Tibial nerve (tissue), 4 donors: ENCODE results near the gene CDKN2C.

ENCODE experiments used
- CTCF ChIP-seq, 5 experiments: fragments of 200-600 bp in 3 of 5; fragments of 450-650 bp in 2 of 5; sonication (generic) in 3 of 5; IDR thresholded peaks; one replicate each; pipeline ENCODE4 v1.5.1; 2016 to 2019; ENCODE audit warnings: antibody characterized with exemption in 5 of 5, mild to moderate bottlenecking in 3 of 5, moderate library complexity in 2 of 5
- EP300 ChIP-seq, 2 donors: sonication (generic); formaldehyde crosslinking; IDR thresholded peaks; one replicate each; pipeline ENCODE4 v1.6.1; 2017; ENCODE audit warnings: antibody characterized with exemption in 2 of 2, mild to moderate bottlenecking in 1 of 2

- TF ChIP-seq CTCF (IDR thresholded peaks at IDR 0.05) (no peak), EP300 (IDR thresholded peaks at IDR 0.05) (no peak)
Measured at GRCh38 chr1:50993645-50994044, 23.6 kb downstream of the CDKN2C start.
